Stimulated activated CD8-positive, alpha-beta memory T cell treated with anti-CD3 and anti-CD28 coated beads, Interleukin-15, amount 100 ng/mL, for 24 hours (primary cell): Measurements from ENCODE around the gene FBXL20.
A peak's percentile ranks its signal among the peaks of the same experiment; 100 is the strongest.
"Not testable (repeated sequence)": the region's sequence is repeated elsewhere in the genome, so short reads cannot be mapped to it uniquely, and the experiment has no call there.

ENCODE experiments used
- DNase-seq: peaks from one replicate; pipeline ENCODE4 v3.0.0-alpha.2; 2020; ENCODE audit warnings: low read depth

The FBXL20 gene

DNA sequence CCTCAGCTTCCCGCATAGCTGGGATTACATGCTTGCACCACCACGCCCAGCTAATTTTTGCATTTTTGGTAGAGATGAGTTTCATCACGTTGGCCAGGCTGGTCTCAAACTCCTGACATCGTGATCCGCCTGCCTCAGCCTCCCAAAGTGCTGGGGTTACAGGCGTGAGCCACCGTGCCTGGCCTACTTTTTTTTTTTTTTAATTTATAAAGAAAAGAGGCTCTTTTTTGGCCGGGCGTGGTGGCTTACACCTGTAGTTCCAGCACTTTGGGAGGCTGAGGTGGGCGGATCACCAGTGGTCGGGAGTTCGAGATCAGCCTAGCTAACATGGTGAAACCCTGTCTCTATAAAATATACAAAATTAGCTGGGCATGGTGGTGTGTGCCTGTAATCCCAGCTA, 151.3 kb downstream of the FBXL20 start:
- DNase-seq, result not testable (repeated sequence)

DNA sequence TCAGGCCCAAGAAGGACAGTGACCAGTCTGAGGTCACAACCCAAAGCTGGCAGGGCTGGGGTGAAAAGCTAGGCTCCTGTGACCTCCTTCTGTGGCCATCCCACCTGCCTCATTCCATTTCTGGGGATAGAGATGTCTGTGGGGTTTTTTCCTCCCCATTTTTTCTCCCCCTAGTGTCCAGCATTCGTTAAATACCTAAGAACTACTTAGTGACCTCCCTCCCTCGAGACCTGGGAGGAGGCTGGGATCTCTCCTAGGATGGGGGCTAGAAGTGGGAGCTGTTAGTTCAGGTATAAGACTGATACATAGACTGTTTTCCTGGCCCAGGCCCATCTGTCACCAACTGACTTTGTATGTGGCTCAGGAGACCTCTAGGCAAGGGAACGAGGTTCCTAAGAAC, 155.2 kb downstream of the FBXL20 start:
- no peak for DNase-seq

GRCh38 chr17:39244600-39245570, 156.5 kb downstream of the FBXL20 start:
- DNase-seq, result peak; percentile 80

GRCh38 chr17:39244016-39244599, 157.3 kb downstream of the FBXL20 start:
- DNase-seq, result no peak

DNA sequence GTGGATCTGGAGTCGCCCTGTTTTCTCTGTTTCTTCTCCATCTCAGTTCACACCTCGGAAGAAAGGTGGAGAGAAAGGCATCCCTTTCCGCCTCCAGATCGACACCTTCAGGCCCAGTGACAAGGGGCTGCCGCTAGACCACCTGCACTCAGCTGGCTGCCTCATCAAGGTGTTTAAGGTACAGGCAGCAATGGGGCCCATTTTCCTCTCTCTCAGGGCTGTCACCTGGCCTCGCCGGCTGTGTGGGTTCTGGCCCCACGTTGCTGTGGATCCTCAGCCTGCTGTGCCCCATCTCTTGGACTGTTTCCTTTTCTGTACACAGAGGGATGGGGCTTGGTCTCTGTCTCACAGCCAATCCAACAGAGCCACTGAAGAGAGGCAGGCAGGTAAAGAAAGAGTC, 158.3 kb downstream of the FBXL20 start:
- DNase-seq, result no peak

DNA sequence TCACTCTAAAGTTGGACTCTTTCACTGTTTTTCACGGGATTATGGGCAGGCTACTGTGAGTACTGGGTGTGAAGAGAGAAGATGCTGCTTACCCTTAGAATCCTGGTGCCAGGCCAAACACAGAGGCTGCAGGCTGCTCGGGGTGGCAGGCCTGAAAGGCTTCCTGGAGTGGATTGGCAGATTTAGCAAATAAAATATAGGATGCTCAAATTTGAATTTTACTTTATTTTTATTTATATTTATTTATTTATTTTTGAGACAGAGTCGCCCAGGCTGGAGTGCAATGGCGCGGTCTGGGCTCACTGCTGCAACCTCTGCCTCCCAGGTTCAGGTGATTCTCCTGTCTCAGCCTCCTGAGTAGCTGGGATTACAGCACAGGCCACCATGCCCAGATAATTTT, 160.8 kb downstream of the FBXL20 start:
- DNase-seq, result no peak

DNA sequence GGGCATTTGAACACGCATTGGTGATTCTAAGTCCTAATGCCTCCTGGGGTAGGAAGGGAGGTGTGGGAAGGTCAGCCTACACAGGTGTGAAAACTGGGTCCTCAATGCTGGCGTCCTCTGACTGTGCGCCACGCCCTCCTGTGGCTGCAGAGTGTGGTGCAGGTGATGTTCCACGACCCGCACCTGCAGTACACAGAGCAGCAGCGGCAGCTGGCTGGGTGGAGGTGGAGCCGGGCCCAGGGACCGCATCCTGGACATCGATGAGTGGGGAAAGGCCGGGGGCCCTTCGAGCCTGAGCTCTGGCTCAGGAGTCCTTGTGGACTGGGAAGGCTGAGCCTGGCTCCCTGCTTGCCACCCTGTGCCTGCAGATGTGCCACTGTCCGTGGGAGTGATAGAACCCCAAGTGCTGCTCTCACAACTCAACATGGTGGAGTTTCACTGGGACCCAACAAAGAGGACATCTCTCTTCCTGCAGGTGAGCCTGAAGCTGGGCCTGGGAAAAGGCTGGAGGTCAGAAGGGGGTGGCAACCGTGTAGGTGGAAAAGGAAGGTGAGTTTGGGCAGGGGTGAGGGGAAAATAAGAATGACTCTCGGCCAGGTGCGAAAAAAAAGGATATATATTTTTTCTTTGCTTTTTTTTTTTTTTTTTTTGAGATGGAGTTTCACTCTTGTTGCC, 161.6 kb downstream of the FBXL20 start:
- DNase-seq, result no peak

- DNase-seq, result no peak
Measured at GRCh38 chr17:39238311-39238972, 163.0 kb downstream of the FBXL20 start.

GRCh38 chr17:39237586-39237985, 163.8 kb downstream of the FBXL20 start:
- DNase-seq, result no peak

- DNase-seq, result no peak
Measured at GRCh38 chr17:39236981-39237441, 164.4 kb downstream of the FBXL20 start.

DNA sequence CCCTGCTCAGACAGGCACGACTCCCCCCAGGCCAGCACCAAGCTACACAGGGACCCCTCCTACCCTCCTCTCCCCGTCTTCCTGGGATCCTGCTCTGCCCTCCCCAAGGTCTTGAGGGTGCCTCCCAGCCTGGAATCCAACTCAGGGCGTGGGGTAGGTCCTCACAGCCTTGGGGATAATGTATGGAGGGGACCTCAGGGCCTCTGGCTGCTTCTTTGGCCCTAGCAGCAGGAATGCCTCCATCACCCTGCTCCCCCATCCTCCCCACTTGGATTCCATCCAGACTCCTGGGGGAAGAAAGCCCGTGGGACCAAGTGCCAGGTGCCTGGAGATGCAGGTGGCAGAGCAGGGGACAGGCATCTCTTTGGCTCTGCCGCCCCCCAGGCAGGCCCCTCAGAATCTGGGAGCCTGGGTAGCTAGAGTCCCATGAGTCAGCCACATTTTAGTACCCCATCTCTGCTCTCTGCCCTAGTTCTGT, 164.9 kb downstream of the FBXL20 start:
- no peak for DNase-seq

GRCh38 chr17:39235555-39236449, 165.6 kb downstream of the FBXL20 start:
- DNase-seq, result no peak

DNA sequence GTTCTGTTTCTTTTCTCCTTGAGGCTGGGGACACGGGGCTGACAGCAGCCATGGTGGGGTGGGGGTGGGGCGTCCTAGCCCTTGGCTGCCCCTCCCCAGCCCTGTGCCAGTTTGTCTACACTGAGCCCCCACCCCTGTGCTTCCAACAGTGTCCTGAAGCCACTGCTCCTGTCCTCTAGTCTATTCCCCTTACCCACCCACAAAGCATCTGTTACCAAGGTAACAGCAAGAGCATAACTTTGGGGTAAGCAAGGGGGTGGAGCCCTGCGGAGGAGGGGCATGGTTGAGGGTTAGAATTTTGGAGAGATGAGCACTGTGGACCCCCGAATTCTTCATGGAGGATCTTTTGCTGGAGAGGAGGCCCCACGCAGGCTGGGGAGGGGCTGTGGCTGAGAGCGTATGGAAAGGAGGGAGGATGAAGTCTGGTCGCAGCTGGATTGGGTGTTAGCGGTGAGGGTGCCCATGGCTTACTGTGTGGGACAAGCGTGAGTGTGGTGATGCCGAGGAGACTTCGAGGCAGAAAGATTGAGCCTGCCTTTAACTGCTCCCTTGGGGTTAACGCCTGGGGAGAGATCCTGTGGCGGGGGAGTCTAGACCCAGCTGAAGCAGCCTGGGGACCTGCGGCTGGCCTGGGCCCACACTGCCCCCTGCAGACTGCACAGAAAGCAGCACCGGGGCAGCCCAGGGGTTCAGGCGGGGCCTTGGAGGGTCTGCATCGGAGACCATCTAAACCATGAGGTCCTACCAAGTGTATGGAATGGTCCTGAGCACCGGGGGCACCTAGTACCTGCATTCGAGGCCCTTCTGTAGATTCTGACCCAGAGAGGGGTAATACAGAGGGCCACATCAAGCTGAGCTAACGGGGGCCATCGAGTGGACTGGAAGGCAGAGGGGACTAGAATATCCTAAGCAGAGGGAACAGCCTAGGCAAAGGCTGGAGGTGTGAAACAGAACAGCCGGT, 169.6 kb downstream of the FBXL20 start:
- no peak for DNase-seq

GRCh38 chr17:39231091-39231561, 170.3 kb downstream of the FBXL20 start:
- no peak for DNase-seq

GRCh38 chr17:39230361-39230760, 171.1 kb downstream of the FBXL20 start:
- DNase-seq, result no peak

GRCh38 chr17:39229274-39229913, 172.0 kb downstream of the FBXL20 start:
- DNase-seq, result no peak

DNA sequence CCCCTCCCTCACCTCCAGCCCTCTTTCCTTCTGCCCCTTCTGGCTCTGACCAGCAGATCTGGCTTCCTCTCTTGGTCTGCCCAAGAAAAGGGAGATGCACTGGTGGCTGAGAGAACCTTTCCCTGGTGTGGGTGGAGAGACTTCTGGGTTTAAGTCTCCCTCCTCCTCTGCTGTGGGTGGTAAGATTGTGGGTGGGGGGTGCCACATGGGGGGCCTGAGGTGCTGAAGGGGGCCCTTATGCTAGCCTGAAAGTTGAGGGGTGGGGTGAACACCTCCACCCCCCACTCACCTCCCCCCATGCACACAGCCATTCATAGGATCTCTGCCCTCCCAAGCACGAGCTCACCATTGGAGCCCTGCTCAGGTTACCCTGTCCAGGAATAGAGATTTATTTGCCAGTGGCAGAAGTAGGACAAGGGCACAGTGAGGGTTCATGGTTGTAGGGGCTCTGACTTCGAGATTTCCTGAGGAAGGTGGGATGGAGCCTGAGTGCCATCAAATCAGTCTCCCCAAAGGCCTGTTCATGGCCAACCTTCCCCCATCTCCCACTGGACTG, 174.0 kb downstream of the FBXL20 start:
- DNase-seq, result no peak

DNA sequence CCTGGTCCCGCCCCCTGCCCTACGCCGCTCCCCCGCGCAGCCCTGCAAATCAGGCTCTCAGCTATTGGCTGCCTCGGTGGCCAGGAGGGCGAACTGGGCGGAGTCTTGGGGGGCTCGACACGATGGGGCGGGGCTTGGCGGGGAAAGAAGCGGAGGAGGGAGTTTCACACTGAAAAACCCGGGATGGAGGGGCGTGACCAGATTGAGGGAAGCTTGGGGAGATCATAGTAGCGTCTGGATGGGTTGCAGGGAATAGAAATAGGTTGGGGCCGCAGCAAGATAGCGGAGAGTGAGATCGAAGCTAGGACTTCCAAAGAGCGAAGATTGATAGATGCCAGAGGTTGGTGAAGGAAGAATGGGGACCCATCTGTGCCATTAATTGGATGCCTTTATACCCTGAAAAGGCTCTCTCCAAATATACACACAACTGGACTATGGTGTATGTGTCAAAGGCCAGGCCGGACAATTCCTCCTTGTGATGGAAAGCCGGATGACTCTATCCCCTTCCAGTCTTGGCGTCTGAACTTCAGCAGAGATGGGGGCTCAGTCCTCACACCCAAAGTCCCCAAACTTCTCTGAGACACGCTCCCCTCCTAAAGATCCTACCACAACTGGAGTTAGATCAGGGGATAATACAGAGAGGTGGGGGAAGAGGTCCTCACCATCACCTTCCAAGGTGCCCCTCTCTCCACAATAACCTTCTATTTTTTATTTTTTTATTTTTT, 175.3 kb downstream of the FBXL20 start:
- no peak for DNase-seq
